HG03066 (cell line): ENCODE data around the gene CIB4.

ENCODE experiments used
- ATAC-seq: cut with Tn5 transposase; IDR thresholded peaks from one replicate; pipeline ENCODE4 v1.9.1; 2021; ENCODE audit warnings: low read depth; ENCODE audit not compliant: unreplicated experiment

The CIB4 gene

GRCh38 chr2:26640781-26641564 is at the start of gene CIB4:
TSS of gene CIB4 (minus strand) at chr2:26641366. CDS start at chr2:26641314, 52 bp downstream.
- ATAC-seq, result no peak

- ATAC-seq, result no peak
These were observed 46.6 kb upstream of the CIB4 start for GRCh38 chr2:26687801-26688200.

GRCh38 chr2:26687328-26687727 is 46.2 kb upstream of the CIB4 start:
- no peak for ATAC-seq

GRCh38 chr2:26685989-26686839 is 45.0 kb upstream of the CIB4 start:
- no peak for ATAC-seq

- ATAC-seq, result no peak
These were observed 44.2 kb upstream of the CIB4 start for GRCh38 chr2:26685341-26685740.

GRCh38 chr2:26683583-26683982 is 42.4 kb upstream of the CIB4 start:
- ATAC-seq, result no peak

- no peak for ATAC-seq
These were observed 41.0 kb upstream of the CIB4 start for GRCh38 chr2:26682155-26682554.

- ATAC-seq, result no peak
These were observed 40.5 kb upstream of the CIB4 start for GRCh38 chr2:26681656-26682055.

GRCh38 chr2:26679867-26680266 is 38.7 kb upstream of the CIB4 start:
- no peak for ATAC-seq

GRCh38 chr2:26678035-26678434 is 36.9 kb upstream of the CIB4 start:
- no peak for ATAC-seq

GRCh38 chr2:26675651-26676255 is 34.6 kb upstream of the CIB4 start:
- ATAC-seq, result no peak

- ATAC-seq, result no peak
These were observed 33.6 kb upstream of the CIB4 start for GRCh38 chr2:26674771-26675170.

GRCh38 chr2:26674002-26674751 is 33.0 kb upstream of the CIB4 start:
- no peak for ATAC-seq

- no peak for ATAC-seq
These were observed 31.7 kb upstream of the CIB4 start for GRCh38 chr2:26672818-26673393.

- no peak for ATAC-seq
These were observed 31.1 kb upstream of the CIB4 start for GRCh38 chr2:26672112-26672817.

- no peak for ATAC-seq
These were observed 30.5 kb upstream of the CIB4 start for GRCh38 chr2:26671691-26672090.

GRCh38 chr2:26670931-26671460 is 29.8 kb upstream of the CIB4 start:
- ATAC-seq, result no peak

- ATAC-seq, result no peak
These were observed 29.0 kb upstream of the CIB4 start for GRCh38 chr2:26670171-26670570.
